Sigmoid colon (tissue), 4 donors: ENCODE results near the gene SLC1A3.
"Not testable (repeated sequence)": the region's sequence is repeated elsewhere in the genome, so short reads cannot be mapped to it uniquely, and the experiment has no call there.

Experiments used
- POLR2A ChIP-seq, 2 donors: fragments of 450-650 bp; IDR thresholded peaks; one replicate each; pipeline ENCODE4 v1.6.1; 2016; ENCODE audit warnings: antibody characterized with exemption in 2 of 2, mild to moderate bottlenecking in 2 of 2, moderate library complexity in 2 of 2
- POLR2AphosphoS5 ChIP-seq, 4 donors: sonication (generic); formaldehyde crosslinking; IDR thresholded peaks; one replicate each; pipeline ENCODE4 v1.6.1; 2017; ENCODE audit warnings: antibody characterized with exemption in 4 of 4
- TF ChIP-seq, protein P1 (sequence below), 4 experiments: fragments of 450-650 bp in 3 of 4; fragments of 200-600 bp in 1 of 4; IDR thresholded peaks; one replicate each; pipeline ENCODE4 v1.5.1; 2016 to 2019; ENCODE audit warnings: antibody characterized with exemption in 4 of 4, mild to moderate bottlenecking in 3 of 4, moderate library complexity in 2 of 4

DNA sequence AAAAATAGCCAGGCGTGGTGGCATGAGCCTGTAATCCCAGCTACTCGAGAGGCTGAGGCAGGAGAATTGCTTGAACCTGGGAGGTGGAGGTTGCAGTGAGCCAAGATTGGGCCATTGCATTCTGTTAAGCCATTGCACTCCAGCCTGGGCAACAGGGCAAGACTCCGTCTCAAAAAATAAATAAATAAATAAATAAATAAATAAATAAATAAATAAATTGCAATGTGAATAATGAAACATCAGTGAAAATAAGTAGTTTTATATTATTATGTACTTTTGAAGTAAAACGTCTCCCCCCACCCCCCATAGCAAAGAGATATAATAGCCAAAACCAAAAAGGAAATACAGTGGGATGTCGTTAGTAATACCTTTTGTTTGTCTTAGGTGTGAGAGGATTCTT lies 37.4 kb downstream of the SLC1A3 start:
- not testable (repeated sequence) for TF ChIP-seq POLR2A, POLR2AphosphoS5 (IDR thresholded peaks at IDR 0.05)
- TF ChIP-seq, protein P1, sequence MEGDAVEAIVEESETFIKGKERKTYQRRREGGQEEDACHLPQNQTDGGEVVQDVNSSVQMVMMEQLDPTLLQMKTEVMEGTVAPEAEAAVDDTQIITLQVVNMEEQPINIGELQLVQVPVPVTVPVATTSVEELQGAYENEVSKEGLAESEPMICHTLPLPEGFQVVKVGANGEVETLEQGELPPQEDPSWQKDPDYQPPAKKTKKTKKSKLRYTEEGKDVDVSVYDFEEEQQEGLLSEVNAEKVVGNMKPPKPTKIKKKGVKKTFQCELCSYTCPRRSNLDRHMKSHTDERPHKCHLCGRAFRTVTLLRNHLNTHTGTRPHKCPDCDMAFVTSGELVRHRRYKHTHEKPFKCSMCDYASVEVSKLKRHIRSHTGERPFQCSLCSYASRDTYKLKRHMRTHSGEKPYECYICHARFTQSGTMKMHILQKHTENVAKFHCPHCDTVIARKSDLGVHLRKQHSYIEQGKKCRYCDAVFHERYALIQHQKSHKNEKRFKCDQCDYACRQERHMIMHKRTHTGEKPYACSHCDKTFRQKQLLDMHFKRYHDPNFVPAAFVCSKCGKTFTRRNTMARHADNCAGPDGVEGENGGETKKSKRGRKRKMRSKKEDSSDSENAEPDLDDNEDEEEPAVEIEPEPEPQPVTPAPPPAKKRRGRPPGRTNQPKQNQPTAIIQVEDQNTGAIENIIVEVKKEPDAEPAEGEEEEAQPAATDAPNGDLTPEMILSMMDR (IDR thresholded peaks at IDR 0.05), result not testable (repeated sequence)
